ENCODE data around the gene CR1L. TPM values are rescaled to one million over a fixed set of nuclear protein-coding genes. Genes with fewer than 3 reads are reported as not detected.

The CR1L gene
- total RNA-seq, 3 donors from 2014 or later (not counting 1 experiment from before 2014, with no cell fraction given): 0.98 TPM; not detected in 2

GRCh38 chr1:207646944-207647579 lies 2.1 kb downstream of the CR1L start:
- intact Hi-C loops (cut with micrococcal nuclease): no loop called here

DNA sequence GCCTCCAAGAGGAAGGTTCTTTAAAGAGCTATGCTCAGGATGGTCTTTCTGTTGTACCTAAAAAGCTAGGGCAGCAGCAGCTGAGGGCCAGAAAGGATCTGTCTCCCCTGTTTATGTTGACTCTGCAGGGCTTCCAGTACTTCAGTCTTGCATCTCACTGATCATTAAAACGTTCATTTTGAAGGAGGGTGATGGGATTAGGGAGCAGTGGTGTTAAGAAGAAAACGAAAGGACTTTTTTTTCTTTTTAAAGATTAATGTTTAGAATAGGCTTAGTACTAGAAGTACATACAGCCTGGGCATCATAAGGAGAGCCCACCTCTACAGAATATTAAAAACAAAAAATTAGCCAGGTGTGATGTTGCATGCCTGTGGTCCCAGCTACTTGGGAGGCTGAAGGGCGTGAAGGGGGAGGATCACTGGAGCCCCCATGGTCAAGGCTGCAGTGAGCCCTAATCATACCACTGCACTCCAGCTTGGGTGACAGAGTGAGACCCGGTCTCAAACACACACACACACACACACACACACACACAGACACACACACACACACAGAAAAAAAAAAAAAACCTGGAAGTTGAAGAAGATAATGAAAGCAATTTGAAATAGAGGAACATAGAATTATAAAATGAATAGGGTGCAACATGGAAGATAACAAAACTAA lies 2.9 kb downstream of the CR1L start:
- H3K9me3 Mint-ChIP-seq: no peaks in the 10 kb centered on the region

More at GRCh38 chr1:207646944-207647579, 2.1 kb downstream of the CR1L start:
- Histone ChIP-seq H3K4me3 (ENCODE audit: low read length) (no peak overlapping the region), H3K27me3 (ENCODE audit: control insufficient read depth, insufficient read depth, low read length) (peaks cover 5% of the 10 kb centered on the region), H3K9me3 (ENCODE audit: control insufficient read depth, insufficient read depth, low read length) (no peaks in the 10 kb centered on the region), H3K27ac (ENCODE audit: low read length) (no peak overlapping the region), H3K36me3 (ENCODE audit: control insufficient read depth, insufficient read depth, low read length) (no peaks in the 10 kb centered on the region), H3K4me1 (ENCODE audit: control insufficient read depth, insufficient read depth, low read length) (peaks cover 9% of the 10 kb centered on the region)
- Mint-ChIP-seq H3K9me3 (no peaks in the 10 kb centered on the region), H3K27me3 (ENCODE audit: low read depth in 2 of 2) (peaks cover 14 to 19% of the 10 kb centered on the region in 2 donors), H3K36me3 (no peaks in the 10 kb centered on the region), H3K27ac (no peak overlapping the region), H3K4me1 (peaks cover 12 to 16% of the 10 kb centered on the region in 2 donors), H3K4me3 (no peak overlapping the region)
- TF ChIP-seq CTCF (IDR thresholded peaks at IDR 0.05): no peak
- 88% methylated on average over 2 of the region's 4 CpGs for WGBS (ENCODE audit: insufficient coverage)
- ATAC-seq: no peak
- DNase-seq: no peak

DNA sequence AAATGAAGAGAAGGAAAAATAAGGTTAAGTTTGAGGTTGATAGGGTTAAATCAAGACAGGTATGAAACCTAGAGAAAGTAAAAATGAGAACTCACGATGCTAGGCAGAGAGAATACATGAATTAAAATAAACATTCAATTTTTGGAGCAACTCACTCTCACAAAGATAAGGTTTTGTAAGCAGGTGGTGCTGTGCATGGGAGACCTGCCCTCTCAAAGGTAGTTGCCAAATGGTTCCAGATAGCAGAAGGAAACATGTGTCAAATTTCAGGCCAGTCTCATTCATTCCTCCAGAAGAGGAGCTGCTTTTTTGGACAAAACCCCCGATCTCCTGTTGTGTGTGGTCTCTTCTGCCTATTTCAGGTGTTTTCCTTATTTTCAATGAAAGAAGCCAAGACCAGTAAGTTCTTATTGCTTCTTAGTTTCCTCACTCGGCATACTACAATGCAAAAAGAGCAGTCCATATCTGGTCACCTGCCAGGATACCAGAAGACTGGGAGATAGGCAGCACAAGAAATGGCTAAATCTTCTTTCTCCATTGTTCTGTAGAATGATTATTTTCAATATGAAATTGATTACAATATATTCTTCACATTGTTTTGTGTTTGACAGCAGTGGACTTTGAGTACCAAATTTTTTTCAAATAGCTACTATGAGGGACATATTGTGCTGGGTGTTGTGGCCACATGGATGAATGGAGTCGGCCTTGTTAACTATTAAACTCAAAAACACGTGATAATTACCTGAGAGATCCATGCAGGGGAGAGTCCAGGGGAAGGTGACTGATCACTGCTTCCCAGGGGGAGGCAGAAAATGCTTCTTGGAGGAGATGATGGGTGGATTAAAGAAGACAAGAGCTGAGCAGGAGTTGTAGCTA lies 3.6 kb downstream of the CR1L start:
- DNase-seq (no peak), ATAC-seq (no peak)
- Mint-ChIP-seq H3K27me3 (ENCODE audit: low read depth in 2 of 2) (peaks cover 10 to 19% of the 10 kb centered on the region in 2 donors), H3K9me3 (no peaks in the 10 kb centered on the region), H3K27ac (no peak overlapping the region), H3K36me3 (no peaks in the 10 kb centered on the region), H3K4me3 (no peak overlapping the region), H3K4me1 (peaks cover 12 to 16% of the 10 kb centered on the region in 2 donors)
- Histone ChIP-seq H3K27me3 (ENCODE audit: control insufficient read depth, insufficient read depth, low read length) (no peaks in the 10 kb centered on the region), H3K4me3 (ENCODE audit: low read length) (no peak overlapping the region), H3K36me3 (ENCODE audit: control insufficient read depth, insufficient read depth, low read length) (no peaks in the 10 kb centered on the region), H3K9me3 (ENCODE audit: control insufficient read depth, insufficient read depth, low read length) (no peaks in the 10 kb centered on the region), H3K4me1 (ENCODE audit: control insufficient read depth, insufficient read depth, low read length) (peaks cover 9% of the 10 kb centered on the region), H3K27ac (ENCODE audit: low read length) (no peak overlapping the region)
- intact Hi-C loops (cut with micrococcal nuclease): no loop called here
- 90% methylated on average over 4 of the region's 5 CpGs for WGBS (ENCODE audit: insufficient coverage)
- TF ChIP-seq CTCF (IDR thresholded peaks at IDR 0.05): no peak

More for the DNA sequence above, 2.9 kb downstream of the CR1L start:
- peaks cover 12 to 16% of the 10 kb centered on the region in 2 donors for H3K4me1 Mint-ChIP-seq
- Histone ChIP-seq H3K9me3 (ENCODE audit: control insufficient read depth, insufficient read depth, low read length) (no peaks in the 10 kb centered on the region), H3K36me3 (ENCODE audit: control insufficient read depth, insufficient read depth, low read length) (no peaks in the 10 kb centered on the region), H3K4me1 (ENCODE audit: control insufficient read depth, insufficient read depth, low read length) (peaks cover 9% of the 10 kb centered on the region), H3K27me3 (ENCODE audit: control insufficient read depth, insufficient read depth, low read length) (peaks cover 5% of the 10 kb centered on the region), H3K4me3 (ENCODE audit: low read length) (no peak overlapping the region), H3K27ac (ENCODE audit: low read length) (no peak overlapping the region)
- intact Hi-C loops (cut with micrococcal nuclease): no loop called here
- no peaks in the 10 kb centered on the region for H3K36me3 Mint-ChIP-seq
- WGBS (ENCODE audit: insufficient coverage): 57% methylated on average over 2 of the region's 4 CpGs
- H3K27ac Mint-ChIP-seq: no peak overlapping the region
- ATAC-seq (no peak), DNase-seq (no peak)
- peaks cover 10 to 19% of the 10 kb centered on the region in 2 donors for H3K27me3 Mint-ChIP-seq (ENCODE audit: low read depth in 2 of 2)
- TF ChIP-seq CTCF (IDR thresholded peaks at IDR 0.05): no peak
- H3K4me3 Mint-ChIP-seq: no peak overlapping the region
